GM19328 (cell line): Measurements from ENCODE around the gene DYNLT1.
"Not testable (repeated sequence)": the region's sequence is repeated elsewhere in the genome, so short reads cannot be mapped to it uniquely, and the experiment has no call there.

Experiments used
- ATAC-seq: cut with Tn5 transposase; IDR thresholded peaks from one replicate; pipeline ENCODE4 v1.9.1; 2021; ENCODE audit warnings: mild to moderate bottlenecking, moderate library complexity; ENCODE audit not compliant: unreplicated experiment

Gene DYNLT1

DNA sequence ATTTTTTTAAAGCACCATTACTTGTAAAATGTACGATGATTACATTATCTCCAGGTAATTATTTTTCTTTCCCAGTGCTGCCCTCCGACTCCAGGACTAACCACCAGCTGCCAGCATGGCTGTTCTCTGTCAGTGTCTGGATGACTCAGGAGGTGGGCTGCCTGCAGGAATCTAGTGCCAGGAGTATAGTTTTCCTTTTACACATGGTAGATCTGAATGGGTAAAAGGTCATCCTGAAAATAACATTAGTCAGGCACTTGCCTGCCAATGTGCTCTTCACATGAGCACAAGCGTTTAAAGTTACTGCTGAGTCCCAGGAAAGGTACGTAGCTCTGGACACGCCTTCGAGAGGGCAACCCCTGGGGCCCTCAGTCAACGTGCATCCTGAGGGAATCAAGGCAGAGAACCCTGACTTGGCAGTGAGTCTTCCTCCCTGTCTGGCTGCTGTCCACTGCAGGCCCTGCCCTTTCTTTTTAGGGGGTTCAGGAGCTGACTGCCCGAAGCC, 2.4 kb downstream of the DYNLT1 start:
- ATAC-seq = no peak

DNA sequence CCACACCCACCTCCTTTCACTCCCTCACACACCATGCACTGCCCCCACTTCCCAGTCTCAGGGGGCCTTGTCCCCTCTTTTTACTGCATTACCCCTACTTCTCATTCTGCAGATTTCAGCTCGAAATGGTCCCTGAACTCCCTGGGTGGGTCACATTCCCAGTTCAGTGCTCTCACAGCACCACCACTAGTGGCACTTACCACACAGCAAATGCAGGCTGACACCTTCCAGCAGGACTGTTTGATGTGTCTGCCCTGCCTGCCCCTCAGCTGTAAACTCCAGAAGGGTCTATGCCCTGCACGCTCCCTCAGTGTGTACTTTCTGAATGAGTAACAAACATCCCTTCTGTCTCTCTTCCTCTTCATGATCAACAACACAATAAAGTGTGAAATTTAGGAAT, 4.0 kb downstream of the DYNLT1 start:
- ATAC-seq = no peak

DNA sequence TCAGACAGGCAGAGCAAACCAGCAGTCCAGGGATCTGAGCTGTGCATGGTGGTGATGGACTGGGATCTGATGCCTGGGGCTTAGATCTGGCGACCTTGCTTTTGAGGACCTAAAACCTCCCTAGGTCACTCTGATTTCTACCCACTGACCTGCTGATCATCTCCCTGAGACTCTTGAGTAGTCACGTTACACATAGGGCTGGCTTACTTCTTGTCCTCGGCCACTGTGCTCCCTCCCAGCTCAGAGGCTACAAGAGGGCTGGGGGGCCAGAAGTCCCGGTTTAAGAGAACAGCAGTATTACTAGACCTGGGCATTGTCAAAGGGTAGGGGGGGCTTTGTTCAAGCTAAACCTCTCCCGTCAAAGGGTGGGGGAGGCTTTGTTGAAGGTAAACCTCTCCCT, 5.5 kb downstream of the DYNLT1 start:
- no peak for ATAC-seq

DNA sequence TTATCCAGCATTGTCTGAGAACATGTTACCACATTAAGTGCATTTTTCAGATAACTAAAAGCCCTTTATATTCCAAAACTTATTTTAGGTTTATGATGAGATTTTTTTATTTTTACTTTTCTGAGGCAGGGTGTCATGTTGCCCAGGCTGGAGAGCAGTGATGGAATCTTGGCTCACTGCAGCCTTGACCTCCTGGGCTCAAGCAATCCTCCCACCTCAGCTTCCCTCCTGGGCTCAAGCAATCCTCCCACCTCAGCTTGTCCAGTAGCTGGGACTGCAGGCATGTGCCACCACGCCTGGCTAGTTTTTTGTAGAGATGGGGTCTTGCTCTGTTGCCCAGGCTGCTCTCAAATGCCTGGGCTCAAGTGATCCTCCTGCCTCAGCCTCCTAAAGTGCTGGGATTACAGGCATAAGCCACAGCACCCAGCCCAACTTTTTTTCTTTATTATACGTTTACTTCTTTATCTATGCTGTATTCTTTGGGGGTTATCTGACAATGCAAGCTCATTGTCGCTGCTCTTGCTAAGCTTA, 6.2 kb downstream of the DYNLT1 start:
- ATAC-seq = no peak

DNA sequence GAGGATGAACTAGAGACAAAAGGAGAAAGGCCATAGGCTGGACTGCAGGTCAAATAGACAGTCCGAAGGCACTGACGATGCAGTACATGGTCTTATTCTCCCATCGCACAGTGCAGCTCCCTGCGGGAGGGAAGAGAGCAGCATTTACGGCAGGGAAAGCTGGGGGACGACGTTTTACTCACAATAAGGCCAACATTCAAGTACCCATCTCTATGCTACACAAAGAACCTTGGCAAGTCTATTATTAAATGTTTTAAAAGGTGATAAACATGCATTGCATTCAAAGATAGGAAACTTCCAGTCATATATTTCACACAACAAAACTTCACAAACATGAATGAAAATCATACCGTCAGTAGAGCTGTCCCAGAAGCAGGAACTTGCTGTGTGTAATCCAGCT, 7.8 kb downstream of the DYNLT1 start:
- ATAC-seq = no peak

DNA sequence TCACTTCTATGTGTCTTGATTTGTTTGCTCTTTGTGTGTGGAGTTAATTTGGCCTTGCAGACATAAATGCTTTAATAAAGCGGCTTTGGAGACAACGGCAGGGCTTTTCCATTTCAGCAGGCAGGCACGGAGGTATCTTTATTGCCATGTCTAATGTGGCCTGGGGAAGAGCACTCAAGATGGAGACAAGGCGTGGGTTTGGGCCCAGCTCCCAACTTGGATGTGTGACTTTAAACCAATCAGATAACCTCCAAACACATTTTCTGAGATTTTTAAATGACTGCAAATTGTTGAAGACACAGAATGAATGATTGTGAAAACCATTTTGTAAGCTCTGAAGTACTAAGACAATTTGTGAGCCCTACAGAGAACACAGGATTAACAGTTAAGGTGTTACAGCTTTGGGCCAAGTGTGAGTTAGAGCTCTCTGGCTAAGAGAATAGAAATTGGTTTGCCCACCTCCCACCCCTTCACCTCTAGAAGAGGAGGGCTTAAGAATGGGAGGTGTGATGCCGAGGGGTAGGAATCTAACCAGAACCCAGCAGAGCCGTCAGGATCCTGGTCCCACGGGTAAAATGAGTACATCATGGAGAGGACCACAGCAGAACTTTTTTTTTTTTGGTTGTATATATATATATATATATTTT, 9.0 kb downstream of the DYNLT1 start:
- ATAC-seq = no peak

DNA sequence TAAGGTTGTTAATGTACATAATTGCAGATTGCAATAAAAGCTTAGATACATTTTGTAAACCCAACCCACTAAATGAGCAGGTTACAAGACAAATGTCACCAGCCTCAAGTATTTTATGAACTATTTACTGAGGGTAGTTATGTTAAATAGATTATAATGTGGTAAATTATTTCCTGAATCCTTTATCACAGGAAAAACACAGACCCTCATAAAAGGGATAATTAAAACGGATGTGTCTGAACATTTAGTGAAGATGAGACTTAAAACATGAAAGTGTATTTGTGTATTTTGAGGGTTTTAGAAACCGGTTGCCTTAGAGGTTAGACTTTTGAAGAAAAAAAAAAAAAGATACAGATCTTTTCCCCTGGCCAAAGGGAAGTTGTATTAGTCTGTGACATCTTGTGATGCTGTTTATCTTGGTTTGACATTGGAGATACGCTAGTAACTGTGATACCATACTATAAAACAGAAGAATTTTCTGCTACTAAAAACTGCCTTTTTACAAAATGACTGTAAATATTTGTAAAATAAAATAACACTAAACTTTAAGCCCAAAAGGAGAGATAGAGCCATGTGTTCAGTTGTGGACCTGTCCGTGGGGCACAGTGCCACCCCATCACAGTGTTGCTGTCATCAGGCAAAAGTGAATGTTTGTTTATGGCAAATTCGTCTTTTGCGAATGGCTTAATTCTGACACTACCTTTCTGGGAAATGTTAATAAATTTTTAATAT, 9.7 kb downstream of the DYNLT1 start:
- no peak for ATAC-seq

DNA sequence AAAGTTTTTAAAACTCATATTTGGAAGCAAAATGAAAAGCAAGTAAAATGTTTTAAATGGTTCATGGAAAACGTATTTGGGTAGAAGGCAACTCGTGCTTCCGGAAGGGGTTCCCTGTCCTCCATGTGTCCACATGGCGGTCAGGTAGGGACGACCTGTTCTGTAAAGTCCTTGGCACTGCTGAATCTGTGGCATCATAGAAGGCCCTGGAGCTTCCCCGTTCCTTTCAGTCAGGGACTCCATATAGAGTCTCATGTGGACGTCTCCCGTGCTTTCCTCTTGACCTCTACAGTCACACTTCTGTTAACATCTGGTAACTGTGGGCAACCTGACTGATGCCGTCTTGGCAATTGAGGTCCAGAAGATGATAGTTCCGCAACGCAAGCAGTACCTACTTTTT, 11.4 kb downstream of the DYNLT1 start:
- ATAC-seq = no peak

DNA sequence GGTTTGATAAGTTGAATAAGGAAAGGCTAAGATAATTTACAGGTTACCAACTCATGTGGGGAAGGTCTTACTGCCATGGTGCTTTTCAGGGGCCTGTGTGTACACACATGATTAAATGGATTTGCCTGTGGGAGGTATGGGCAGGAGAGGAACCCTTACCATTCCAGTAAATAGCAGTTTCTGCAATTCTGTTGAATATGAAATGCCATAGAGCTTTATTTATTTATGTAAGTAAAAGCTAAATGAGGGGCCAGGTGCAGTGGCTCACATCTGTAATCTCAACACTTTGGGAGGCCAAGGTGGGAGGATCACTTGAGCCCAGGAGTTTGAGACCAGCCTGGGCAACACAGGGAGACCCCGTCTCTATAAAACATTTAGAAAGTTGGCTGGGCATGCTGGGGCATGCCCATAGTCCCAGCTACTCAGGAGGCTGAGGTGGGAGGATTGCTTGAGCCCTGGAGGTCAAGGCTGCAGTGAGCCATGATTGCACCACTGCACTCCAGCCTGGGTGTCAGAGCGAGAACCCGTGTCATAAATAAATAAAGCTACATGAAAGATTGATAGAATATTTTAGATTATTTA, 11.9 kb downstream of the DYNLT1 start:
- ATAC-seq = not testable (repeated sequence)

DNA sequence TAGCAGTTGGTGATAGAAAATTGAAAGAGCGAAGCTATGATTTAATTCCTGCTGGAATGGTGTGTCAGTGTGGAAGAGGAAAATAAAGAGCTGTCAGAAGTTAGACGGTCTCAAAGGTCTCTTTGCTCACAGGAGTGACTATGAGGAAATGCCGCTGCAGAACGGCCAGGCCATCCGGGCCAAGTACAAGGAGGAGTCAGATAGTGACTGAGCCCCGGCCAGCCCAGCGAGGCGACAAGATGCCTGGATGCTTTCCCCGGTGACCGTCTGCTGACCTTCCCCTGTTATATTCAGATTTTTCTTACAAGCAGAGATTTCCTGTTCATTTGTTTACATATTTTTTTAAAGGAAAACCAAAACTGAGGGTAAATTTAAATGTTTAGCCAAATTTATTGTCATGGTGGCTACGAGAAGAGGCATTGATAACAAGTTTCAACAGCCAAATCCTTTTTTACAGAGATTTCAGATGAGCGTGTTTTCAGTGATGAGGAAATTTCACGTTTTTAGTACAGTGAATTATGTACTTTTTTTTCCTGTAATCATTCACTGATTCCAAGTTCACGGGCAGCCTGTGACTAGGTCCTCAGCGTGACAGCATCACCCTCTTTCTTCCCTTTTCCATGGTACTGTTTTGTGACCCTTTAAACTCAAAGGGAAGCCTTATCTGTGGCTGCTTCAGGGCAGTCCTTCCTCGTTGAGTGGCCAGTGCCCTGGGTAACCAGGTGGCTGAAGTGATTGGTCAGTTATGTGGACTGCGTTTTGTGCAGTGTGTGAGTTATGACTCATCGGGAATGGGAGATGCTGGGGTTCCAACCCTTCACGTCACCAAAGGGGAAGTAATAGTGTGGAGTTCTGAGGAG, 12.6 kb downstream of the DYNLT1 start:
- ATAC-seq = no peak

DNA sequence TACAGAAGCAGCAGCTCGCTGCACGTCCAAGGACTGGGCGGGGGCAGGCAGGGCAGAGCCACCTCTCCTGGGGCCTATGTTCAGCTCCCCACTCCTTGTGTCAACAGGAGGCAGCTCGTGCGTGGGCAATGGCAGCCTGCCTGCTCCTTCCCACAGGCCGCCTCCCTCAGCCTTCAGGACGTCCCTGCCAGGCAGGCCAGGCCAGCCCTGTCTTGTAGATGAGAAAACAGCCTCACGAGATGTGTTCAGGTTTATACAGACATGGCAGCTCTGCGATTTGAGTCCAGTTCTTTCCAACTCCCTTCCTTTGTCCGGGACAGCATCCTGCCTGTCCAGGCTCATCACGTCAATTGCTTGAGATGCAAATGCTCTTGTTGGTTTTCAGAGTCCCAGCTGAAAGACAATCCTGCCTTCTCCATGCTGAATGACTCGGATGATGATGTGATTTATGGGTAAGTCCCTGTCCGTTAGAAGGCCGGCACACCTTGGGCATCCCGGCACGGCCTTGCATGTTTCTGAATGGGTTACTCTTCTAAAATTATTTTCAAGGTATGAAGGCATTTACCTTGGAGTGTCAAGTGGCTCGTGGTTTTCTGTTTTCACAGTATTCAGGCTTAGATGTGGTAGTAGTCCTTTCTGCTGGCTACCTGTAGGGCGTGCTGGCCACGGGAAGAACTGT, 13.5 kb downstream of the DYNLT1 start:
- ATAC-seq = no peak

DNA sequence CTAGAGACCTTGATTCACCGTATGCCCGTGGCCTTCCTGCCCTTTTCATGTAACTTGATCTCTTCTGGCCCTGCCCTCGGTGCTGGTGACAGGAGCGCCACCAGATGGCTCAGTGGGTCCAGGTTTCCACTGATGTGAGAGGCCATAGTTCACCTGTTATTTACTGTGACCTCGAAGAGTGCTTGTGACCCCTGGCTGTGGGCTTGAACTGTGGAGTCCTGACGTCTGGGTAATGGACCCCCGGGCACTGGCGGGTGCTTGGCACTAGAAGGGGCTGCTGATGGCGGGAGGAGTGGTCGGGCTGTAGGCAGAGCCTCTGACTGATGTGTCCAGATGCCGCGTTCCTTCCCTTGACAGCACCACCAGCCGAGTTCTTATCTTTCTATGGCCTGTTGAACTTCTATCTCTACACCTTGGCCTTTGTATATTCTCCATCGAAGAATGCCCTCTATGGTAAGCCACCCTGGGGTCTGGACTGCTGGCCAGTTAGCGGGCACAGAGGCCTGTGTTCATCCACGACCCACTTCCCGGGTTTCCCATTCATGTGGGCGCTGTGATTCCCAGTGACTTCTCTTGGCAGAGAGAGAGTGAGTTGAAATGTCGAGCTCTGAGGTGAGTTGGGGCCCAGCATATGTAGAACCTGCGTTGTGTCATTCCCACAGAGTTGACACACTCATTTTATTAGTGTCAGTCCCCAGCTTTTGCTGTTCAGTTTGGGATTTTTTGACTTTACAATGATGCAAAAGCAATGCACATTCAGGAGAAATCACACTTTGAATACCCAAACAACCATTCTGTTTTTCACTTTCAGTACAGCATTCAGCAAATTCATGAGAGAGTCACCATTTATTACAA, 14.9 kb downstream of the DYNLT1 start:
- ATAC-seq = no peak

DNA sequence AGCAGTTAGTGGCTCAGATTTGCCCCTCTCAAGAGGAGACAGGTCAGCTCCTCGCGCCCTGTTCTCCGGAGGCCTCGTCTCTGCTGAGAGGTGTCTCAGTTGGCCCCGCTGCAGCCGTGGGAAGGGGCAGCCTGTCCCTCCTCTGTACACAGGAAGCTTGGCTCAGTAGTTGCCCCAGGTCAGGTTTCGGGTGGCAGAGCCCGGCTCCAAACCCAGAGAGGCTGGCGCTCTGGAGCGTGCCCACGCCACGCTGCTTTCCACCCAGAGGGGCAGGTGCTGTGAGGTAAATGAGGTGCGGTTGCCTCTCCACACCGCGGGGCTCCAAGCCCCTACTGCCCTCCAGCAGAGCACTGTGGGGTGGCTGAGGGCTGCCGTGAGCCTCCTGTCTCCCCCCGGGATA, 16.0 kb downstream of the DYNLT1 start:
- ATAC-seq = no peak

DNA sequence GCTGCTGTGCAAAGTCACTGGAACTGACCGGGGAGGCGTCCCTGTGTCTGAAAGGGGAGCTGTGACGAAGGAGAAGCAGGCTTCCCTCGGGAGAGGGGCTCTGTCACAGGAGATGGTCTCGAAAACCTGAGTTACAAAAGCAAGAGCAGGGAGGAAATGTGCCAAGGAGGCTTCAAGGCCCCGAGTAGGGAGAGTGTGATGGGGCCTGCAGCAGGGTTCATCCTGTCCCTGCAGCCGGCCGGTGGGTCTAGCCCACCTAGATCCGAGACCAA, 16.7 kb downstream of the DYNLT1 start:
- no peak for ATAC-seq

DNA sequence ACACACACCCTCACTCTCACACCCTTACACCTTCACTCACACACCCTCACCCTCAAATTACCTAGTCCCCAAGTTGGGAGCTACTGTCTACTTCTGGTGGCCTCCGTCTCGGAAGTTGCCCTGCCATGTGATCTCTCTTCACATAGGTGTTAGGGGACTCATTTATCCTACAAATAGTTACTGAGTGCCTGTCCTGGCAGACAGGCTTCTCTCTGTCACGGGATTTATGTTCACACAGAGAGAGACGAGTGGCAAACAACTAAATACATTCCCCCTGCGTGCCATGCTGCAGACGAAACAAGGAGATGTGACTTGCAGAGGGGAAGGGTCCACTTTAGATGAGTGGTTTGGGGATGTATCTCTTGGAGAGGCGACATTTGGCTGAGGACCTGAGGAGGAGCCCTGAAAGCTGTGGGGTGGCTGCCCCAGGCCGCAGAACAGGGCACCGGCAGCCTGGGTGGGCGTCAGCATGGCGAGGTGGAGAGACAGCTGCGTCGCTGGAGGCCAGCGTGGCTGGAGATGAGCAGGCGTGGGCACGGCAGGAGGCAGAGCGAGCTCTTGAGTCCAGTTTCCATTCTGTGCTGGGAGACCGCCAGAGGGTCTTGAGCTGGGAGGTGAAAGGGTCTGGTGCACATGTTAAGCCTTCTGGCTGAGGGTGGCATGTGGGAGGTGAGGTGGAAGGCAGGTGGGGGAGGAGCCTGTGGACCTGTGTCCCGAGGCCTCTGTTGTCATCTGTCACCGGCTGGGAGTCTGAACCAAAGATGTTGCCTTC, 17.2 kb downstream of the DYNLT1 start:
- no peak for ATAC-seq

DNA sequence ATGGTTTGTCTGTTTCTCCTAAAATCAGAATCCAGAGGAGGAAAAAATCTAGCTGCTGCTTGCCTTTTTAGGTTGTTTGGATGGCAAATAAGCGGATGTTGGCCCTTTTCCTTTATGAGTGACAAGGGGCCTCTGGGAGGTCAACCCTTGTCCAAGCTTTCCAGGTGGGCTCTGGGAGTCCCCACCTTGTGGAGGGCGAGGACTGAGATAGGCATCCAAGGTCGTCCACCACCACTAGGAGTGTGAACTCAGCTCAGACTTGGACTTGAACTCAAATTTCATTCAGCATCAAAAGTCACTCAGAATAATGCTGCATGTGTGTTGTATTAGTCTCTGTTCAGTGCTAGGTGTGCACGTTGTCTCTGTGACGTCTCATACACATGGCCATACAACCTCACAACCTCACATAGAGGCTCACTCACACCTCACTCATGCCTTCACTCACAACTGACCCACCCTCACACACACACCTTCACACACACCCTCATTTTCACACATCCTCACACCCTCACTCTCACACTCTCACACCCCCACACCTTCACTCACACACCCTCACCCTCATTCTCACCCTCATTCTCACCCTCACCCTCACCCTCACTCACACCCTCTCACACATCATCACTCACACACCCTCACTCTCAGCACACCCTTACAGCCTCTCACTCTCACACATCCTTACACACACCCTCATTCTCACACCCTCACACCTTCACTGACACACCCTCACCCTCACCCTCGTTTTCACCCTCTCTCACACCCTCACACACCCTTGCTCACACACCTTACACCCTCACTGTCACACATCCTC, 18.0 kb downstream of the DYNLT1 start:
- ATAC-seq = no peak

DNA sequence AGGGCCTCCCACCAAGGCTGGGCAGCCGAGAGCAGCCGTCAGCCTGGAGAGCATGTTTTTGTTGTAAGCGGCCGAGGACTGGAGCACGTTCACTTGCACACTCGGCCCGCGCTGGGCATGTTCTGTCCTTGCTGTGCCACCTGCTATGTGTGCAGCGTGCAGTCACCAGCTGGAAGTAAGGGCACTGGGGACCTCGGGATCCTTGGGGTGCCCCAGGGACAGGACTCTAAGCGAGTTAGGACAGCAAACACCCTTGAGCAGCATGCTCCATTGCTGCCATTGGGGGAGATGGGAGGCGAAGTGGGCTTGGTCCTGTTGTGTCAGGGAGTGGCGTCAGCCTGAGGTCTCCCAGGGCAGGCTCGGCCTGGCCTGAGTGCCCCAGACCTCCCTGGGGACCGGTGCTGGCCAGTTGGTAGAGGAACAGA, 18.6 kb downstream of the DYNLT1 start:
- ATAC-seq = no peak
